GM18858 (cell line): ENCODE results near the gene ANTXRL.
"Not testable (repeated sequence)": the region's sequence is repeated elsewhere in the genome, so short reads cannot be mapped to it uniquely, and the experiment has no call there.

Experiments used
- ATAC-seq: cut with Tn5 transposase; IDR thresholded peaks from one replicate; pipeline ENCODE4 v1.9.1; 2021; ENCODE audit not compliant: unreplicated experiment

The ANTXRL gene

DNA sequence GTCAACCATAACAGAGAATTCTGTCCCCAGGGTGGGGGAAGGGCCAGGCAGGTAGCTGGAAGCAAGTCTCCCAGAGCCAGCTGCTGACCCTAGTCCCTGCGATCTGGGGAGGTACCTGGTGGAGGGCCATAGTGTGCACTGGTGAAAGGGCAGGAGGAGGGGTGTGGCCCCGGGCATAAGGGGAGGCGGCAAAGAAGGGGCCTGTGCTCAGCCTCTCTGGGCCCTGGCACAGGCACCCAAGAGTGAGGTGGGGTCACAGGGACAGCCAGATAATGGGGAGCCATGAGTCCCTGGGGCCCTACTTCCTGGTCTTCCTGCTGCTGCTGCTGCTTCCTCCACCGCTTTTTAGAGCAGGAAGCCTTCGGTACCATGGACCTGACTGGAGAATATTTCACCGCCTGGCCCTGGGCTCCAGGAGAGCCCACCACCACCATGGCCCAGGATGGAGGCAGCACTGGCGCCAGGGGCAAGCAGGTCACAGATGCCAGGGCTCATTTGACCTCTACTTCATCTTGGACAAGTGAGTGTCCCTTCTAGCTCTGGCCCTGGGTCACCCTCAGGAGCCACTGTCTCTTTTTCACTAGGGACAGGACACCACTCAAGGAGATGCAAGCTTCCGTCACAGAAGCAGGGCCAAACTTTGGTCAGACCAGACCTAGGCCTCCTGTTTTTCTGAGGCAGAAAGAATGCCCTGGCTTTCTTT lies at the start of gene ANTXRL:
ANTXRL (plus strand) TSS at position 7 of the 703 bp plus-strand sequence; CDS start at position 273, 266 bp downstream.
- ATAC-seq, result no peak

DNA sequence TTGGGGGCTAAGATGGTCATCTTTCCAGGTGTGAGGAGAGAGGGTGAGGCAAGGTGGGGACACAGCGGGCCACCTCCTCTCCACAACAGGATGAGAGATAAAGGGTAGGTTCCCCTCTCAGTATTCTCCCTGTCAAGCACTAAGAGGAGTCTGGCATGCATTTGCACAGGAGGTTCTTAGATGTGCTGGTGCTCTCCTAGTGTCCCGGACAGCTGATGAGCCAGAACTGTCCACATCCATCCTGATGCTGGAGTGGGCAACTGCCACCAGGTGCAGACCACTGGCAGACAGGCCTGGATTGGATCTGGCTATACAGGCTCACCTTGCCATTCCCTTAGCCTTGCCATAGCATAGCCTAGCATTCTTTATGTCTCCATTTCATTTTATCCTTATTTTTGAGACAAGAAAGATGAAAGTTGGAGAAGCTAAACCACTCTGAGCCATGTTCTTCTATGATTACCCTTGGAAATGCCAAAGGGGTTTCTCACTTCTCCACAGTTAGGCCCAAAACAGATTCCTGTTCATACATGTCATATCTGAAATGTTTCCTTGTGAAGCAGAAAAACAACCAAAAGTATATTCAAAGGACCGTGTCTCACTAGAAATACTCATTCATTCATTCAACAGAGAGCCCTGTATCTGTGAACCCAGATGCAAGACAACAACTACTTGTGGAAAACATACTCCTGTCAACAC lies 48.8 kb upstream of the ANTXRL start:
- no peak for ATAC-seq

DNA sequence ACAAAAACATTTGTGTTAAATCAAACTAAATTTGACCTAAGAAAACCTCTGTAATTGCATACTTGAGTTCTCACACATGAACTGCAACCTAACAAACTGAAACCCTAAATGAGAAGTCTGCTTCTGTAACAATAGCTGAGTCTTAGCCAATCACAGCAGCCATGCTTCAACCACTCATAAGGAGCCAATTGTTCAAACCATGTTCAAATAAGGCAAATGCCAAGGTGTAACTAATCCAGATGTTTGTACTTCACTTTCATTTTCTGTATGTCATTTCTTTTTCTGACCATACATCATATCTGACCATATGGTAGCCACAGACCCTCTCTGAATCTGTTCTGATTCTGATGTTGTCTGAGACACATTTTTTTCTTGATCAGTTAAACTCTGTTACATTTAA lies 47.5 kb upstream of the ANTXRL start:
- ATAC-seq, result no peak

DNA sequence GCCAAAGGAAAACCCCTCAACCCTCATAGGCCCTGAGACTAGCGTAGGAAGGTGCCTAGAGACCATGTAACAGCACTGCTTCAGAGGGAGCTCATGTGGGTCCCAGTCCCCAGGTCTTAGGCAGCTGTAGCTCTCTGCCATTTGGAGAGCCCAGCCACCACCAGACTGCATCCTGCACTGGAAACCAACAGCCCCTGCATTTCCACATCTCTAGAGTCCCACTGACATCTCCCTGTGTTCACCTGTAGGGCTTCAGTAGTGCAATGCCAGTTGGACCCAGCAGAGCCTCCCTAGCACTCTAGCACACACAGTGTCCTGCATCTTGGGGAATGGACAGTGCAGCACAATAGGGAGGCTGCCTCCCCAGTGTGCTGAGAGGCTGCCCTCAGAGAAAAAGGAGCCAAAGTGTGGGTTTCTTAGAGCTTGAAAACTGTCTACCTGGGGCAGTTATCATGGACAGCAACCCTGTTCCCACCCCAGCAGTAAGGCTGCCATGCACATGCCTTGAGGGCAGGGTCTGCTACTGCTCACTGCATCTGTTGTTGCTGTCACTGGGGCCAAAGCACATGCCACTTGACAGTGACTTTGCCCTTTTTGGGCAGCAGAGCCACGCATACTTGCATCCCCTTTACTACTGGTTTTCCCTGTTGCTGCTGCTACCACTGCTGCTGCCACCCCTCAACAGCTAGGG lies 46.7 kb upstream of the ANTXRL start:
- ATAC-seq, result no peak

DNA sequence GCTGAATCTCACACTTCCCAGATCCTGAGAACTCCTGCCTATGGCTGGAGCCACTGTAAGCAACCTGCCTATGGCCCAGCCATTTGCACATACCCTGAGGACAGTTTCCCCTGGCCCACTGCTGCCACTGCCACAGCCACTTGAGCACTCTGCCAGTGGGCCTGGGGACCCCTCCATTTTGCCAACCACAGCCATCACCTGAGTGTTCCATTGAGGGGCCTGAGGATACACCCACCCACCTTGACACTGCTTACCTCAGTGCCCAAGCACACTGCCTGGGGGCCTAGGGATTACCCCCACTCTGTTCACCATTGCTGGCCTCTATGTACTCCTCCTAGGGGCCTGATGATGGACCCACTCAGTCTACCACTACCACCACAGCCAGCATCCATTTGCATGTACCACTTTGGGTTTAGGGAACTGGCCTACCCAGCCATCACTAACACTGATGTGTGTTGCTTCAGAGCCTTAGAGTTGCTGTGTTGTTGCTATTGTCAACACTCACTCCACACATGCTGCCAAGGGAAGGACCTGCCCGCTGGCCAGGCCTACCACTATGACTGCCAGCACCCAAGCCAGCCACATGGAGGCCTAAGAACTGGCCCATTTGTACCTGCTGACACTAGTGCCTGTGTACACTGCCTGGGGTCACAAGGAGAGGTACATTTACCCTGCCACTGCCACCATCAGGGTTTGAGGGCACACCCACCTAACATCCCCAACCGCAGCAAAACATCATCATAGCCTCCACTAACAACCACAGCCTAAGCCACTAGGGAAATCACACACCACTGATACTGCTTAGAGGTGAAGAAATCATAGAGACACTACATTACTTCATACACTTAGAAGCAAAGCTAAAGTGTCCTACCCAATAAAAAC lies 45.9 kb upstream of the ANTXRL start:
- ATAC-seq, result no peak

DNA sequence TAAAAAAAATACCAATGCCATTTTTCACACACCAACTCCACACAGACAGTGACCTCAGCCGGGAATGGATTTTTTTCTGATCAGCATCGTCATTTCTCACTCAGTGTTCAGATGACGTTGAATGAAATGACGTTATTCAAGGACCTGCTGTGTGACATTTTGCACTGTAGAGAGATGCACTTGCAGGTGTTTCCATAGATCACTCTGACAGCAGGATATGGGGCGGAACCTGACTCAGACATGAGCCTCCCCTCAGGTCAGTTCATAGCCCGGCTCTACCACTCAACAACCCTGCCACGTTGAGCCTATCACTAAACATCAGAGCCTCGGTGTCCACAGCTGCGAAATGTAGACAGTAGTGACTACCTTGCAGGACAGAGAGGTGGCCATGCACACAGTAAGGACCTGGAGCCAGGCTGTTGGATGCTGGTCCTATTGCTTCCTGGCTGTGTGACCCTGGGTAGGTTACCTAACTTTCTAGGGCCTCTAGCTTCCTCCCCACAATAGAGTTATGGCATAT lies 41.4 kb upstream of the ANTXRL start:
- no peak for ATAC-seq

DNA sequence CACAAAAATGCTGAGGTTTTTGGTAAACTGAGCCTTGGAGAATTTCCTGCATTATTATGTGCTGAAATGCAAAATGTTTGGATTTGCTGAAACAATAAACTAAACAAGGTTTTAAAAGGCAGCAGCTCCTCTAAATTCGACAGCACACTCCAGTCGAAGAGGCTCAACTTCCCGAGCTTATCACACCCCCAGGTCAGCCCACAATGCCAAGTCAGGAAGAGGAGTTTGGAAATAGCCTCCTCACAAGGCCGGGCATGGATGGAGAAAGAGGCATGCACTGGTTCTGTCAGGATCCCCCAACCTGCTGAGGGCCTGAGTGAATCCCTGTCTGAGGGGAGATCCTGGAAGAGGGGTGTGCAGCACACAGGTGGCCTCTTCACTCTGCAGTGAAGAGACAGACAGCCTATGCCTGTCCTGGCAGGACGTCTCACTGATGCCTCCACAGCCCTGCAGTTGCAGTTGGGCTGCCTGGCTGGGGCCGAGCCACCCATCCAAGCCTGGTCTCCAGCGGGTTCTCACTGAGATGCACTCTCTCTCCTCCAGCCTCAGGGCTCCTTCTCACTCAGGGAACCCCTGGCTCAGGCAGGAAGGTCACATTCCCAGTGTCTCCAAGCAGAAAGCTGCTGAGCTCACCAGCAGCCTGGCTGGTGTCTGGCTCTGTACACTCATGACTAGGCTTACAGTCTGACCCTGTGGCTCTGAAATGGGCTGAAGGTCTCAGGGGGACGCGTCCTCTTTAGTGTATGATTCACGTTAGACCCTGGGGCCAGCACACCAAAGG lies 40.2 kb upstream of the ANTXRL start:
- ATAC-seq, result not testable (repeated sequence)

DNA sequence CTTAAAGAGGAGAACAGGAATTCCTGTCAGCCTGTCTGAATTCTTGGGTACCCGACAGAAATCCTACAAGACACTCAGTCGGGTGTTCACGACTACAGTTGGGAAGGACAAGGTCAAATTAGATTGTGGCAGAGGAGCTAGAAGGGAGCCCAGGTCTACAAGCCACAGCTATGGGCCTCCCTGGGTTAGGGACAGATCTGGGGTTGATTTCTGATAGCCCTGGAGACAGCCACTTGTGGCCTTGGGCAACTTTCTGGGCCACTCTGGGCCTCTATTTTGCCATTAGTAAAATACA lies 39.7 kb upstream of the ANTXRL start:
- no peak for ATAC-seq

DNA sequence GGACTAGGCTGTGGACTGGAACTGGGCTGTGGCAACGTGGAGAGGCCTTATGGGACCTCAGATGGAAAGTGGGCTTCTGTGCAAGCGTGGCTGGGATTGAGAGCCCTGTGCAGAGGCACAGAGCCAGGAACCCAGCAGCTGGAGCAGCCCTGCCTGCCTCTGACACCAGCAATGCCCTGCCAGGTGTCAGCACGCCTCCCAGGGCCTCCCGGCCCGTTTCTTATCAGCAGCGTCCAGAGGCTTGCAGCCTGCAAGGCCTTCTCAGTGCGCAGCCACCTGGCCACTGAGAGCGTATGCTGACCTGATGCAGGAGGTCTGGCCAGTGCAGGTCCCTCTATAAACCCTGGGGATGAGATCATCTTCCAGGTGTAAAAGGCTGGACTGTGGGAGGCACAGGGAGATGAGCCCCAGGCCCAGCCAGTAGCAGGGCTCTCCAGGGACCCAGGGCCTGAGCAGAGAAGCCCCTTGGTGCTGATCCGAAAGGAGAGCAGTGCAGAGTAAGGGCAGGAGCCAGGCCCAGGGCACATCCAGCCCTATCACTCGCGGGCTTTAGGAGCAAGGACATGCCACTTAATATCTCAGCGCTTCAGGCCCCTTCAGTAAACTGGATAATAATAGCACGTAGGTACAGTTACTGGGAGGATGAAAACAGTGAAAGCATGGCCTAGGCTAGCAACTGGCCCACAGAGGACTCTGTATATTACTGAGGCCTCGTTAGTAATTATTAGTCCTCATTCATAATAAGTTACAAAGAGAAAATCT lies 38.8 kb upstream of the ANTXRL start:
- no peak for ATAC-seq

DNA sequence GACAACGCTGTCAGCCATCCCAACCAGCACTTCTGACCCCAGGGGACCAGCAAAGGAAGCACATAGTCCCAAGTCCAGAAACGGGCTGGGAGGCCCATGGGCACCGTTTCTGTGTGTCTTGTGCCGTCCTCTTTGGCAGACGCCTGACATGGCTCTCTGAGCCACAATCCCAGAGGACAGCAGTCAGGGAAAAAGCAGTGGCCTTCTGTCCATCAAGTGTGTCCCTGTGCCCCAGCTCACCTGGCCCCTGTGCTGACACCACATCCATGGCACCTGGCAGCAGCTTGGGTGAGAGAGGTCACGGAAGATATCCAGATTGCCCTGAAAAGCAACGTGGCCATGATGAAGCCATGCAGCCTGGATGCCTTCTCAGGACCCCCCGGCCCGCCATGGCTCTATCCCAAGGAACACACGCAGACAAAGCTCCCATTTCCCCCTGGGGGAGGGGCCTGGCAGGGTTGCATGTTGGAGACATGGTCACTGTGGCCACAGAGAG lies 38.1 kb upstream of the ANTXRL start:
- no peak for ATAC-seq

DNA sequence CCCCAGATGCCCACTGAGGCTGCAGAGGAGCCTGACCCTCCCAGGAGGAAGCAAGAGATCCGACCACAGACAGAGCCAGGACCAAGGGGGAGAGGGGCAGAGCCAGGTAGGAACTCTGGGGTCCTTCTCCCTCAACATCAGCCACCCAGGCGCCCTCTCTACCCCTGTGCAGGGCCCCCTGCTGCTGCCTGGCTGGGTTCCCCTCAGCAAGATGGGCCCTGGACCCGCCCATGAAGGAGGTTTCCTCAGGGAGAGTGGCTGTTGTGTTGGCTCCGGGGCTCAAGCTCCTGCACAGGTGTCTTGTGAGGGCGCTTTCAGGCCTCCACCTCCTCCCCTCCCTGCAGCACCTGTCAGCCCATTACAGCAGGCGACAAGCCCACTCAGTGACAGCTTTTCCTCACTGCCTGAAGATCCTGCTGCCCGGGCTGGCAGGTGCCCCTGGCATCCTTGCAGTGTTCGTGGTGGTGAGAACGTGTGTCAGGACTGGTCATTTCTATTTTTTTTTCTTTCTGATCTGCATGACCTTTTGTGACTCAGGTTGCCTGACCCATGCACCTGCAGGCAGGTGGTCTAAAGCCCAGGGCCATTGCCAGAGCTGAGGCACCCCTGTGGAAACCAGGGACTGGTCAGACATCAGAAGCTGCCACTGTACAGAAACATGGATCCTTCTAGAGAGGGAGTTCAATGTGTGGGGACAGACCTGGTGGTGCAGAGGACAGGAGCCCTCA lies 37.0 kb upstream of the ANTXRL start:
- not testable (repeated sequence) for ATAC-seq

DNA sequence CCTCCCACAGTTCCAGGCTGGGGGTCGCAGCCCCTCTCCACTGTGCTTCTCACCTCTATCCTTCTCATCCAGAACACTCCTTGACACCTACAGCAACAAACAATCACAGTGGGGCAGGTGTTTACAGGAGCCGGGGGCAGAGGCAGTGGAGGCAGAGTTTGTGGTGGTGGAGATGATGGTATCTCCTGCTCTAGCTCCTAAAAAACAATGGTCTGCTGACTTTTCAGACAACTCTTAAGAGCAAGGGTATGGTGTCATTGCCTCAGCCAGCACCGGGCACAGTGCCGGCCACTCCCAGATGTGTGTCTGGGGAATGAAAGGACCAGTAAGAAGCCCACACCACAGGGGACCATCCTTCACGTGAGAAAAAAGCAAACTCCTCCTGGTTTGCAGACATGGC lies 36.3 kb upstream of the ANTXRL start:
- no peak for ATAC-seq

DNA sequence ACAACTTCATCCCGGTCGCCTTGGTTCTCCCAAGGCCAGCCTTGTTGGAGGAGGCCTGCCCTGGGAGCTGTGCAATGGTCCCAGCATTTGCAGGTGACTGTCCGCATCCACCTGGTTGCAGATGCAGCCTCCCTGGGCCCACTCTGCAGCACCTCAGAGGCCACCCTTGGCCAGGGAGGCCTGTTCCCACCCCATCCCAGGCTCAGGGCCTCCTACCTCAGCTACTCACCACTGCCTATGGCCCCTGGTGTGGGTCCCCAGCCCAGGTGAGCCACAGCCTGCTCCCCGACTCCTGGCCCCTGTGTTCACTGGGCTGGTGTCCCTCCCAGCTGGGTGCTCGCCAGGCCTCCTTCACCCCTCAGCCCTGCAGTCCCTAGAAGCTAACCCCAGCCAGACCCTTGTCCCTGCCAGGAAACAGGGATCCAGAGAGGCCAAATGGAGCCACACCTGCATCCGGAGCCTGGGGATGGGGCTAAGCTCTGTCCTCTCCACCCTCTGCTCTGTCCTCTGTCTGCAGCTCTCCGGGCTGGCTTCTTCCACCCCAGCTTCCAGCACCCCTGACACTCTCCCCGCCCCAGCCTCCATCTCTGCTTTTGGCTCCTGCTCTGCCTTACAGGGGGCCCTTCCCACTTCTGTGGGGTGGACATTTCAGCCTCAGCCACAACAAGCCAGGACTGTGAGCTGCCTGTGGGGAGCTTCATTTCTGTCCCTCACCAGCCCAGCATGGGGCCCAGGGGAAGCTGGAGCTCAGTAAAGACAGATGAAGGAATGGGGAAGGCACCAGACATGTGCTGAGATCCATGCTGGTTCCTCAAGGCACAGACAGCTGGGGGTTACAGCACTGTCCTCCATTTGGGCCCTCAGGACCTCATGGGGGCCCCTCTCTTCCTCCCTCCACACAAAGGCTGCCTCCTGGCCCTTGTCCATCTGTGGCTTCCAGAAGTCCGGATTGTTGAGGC lies 35.6 kb upstream of the ANTXRL start:
- ATAC-seq, result no peak

DNA sequence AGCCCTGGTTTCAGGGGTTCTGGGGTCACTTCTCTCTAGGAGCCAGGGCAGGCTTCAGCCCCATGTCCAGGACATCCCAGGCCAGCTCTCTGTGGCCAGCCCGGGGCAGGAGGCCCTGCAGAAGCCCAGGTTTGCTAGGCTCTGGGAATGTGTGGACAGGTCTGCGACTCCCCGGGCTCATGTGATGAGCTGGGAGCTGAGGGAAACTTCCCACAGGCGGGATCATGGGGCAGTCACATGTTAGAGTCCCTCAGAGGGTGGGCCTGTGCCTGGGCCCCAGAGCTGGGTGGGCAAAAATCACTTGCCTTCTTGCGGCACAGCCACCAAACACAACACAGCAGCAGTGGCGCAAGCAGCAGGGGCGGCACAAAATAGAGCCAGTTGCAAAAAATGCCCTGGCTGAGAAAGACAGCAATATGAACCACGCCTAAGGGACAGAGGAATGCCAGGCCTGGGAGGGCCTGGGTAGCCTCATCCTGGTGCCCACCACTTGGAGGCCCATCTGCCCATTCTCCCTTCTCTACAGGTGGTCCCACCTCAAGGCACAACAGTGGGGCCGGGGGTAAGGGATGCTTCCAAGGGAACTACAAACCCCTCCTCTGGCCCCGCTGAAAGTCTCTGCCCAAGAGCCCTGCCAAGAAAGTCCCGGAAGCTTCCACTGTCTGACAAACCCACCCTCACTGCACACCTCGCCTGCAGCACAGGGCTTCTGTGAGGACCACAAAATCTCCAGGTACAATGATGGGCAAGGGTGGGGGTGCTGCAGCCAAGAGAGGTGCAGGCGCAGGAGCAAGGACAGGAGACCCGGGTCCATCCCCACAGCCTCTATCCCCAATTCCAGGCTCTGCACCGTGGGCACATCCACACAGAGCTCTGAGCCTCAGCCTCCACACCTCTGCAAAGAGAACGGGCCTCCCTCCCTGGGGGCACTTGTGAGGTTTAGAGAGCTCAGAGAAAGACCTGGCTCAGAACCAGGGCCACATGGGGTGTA lies 34.6 kb upstream of the ANTXRL start:
- ATAC-seq, result no peak

DNA sequence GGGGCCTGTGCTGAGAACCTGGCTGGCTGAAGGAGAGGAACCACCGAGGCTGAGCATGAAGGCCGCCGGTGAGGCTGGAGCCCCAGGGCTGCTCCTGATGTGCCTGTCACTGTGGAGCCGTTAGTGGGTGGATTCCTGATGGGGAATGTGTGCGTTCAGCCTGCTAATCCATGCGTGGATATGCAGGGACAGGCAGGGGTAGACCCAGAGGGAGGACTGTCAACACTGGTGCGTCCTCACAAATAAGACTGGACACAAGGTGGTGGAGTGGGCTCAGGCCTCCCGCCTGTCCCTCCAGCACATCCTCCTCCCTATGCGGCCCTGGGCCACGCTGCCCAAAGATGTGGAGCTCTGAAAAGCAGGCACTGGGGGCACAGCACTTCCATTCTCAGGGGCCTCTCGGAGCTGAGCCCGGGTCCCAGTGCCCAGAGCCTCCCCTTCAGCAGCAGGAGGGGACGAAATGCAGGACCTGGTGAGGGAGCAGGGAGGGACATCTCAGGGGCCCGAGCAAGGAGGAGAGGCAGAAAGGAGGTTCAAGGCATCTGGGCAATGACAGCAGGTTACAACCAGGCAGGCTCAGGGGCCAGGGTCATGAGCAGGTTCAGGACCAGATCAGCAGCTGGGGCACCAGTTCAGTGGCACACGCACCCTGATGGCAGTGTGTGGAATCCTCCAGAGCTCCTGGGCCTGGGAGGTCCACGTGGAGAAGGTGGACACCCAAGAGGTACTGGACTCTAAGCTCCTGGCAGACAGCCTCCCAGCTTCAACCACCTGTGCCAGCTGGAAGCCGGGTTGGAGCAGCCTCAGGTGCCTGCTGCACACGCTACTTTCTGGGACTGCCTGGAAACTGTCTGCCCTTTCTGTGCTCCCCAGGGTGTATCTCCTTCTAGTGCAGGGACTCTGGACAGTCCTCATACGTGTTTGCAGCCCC lies 33.5 kb upstream of the ANTXRL start:
- ATAC-seq, result no peak
